Spleen (tissue), 13 donors: ENCODE measurements around the gene NPIPB2. TPM values are rescaled to one million over a fixed set of nuclear protein-coding genes. Genes with fewer than 3 reads are reported as not detected.
"Not testable (repeated sequence)": the region's sequence is repeated elsewhere in the genome, so short reads cannot be mapped to it uniquely, and the experiment has no call there.

Experiments
- DNase-seq: peaks from one replicate; pipeline ENCODE4 v3.0.0-alpha.2; 2020
- H3K27ac ChIP-seq, 8 donors: fragments of 200-600 bp; sonication (generic) in 7 of 8; 1 replicate in 4 of 8; 2 replicates in 4 of 8; pipeline versions ENCODE4 v1.5.0 to v1.8.0; 2016 to 2021; ENCODE audit warnings: inconsistent platforms in 4 of 8, mild to moderate bottlenecking in 4 of 8, moderate library complexity in 1 of 8
- H3K27me3 ChIP-seq, 7 donors: fragments of 200-600 bp; sonication (generic) in 6 of 7; replicated peaks in 1 of 7; 1 replicate in 4 of 7; 2 replicates in 3 of 7; pipeline versions ENCODE4 v1.5.0 to v1.8.0; 2016 to 2021; ENCODE audit warnings: inconsistent platforms in 3 of 7, mild to moderate bottlenecking in 1 of 7
- H3K36me3 ChIP-seq, 6 donors: fragments of 200-600 bp; sonication (generic) in 5 of 6; 1 replicate in 4 of 6; 2 replicates in 2 of 6; pipeline versions ENCODE4 v1.5.0 to v1.8.0; 2016 to 2021; ENCODE audit warnings: inconsistent platforms in 2 of 6
- H3K4me1 ChIP-seq, 6 donors: fragments of 200-600 bp; sonication (generic) in 5 of 6; 1 replicate in 3 of 6; 2 replicates in 3 of 6; pipeline versions ENCODE4 v1.5.0 to v1.8.0; 2016 to 2021; ENCODE audit warnings: inconsistent platforms in 3 of 6
- H3K4me3 ChIP-seq, 8 donors: fragments of 200-600 bp; sonication (generic) in 7 of 8; 1 replicate in 4 of 8; 2 replicates in 4 of 8; pipeline versions ENCODE4 v1.5.0 to v1.8.0; 2016 to 2021; ENCODE audit warnings: inconsistent platforms in 4 of 8, mild to moderate bottlenecking in 4 of 8, moderate library complexity in 2 of 8
- H3K9me3 ChIP-seq, 8 donors: fragments of 200-600 bp; sonication (generic) in 7 of 8; 1 replicate in 4 of 8; 2 replicates in 4 of 8; pipeline versions ENCODE4 v1.5.0 to v1.8.0; 2016 to 2021; ENCODE audit warnings: inconsistent platforms in 4 of 8
- POLR2A ChIP-seq, 3 donors: fragments of 450-650 bp; IDR thresholded peaks; one replicate each; pipeline ENCODE4 v1.5.1; 2017; ENCODE audit warnings: antibody characterized with exemption in 3 of 3, mild to moderate bottlenecking in 1 of 3
- POLR2AphosphoS5 ChIP-seq, 3 donors: sonication (generic); formaldehyde crosslinking; IDR thresholded peaks; one replicate each; pipeline ENCODE4 v1.5.1; 2017; ENCODE audit warnings: antibody characterized with exemption in 3 of 3
- WGBS, 5 donors: extraction: QIAGEN DNeasy Blood & Tissue Kit in 3 of 5; methylation state at CpG; one replicate each; pipeline versions ENCODE4 v1.1.5 to v1.1.7; 2013 to 2018; 5-methylcytosine and 5-hydroxymethylcytosine counted together
- intact Hi-C: fragments of 100-400 bp; cut with DNase I; formaldehyde crosslinking; loops from one replicate; pipeline ENCODE4 v1.15.0; 2023; ENCODE audit warnings: low total_unique reads
- long read RNA-seq, 2 donors: transcript quantifications; one replicate each; lab custom pipeline, GENCODE V29; 2026
- polyA plus RNA-seq, 3 donors: library from polyadenylated mRNA; stranded (reverse); fragments of 200-250 nt; gene quantifications; one replicate each; pipeline ENCODE4 v1.2.1, GENCODE V29; 2013
- total RNA-seq, 7 donors: library from RNA; depleted of rRNA in 3 of 7; stranded (reverse); fragments of >200 nt in 3 of 7; fragmentation: NEBNext Ultra II Directional in 4 of 7; extraction: Animal tissue kit (Norgen Biotek cat#: 25700) in 4 of 7; gene quantifications; one replicate each; pipeline versions ENCODE4 v1.1.0 to v1.2.1, GENCODE V29; 2016 to 2021
- TF ChIP-seq, protein P1 (sequence below), 11 experiments: fragments of 200-600 bp in 7 of 11; fragments of 450-650 bp in 4 of 11; sonication (generic) in 4 of 11; IDR thresholded peaks in 8 of 11; conservative IDR thresholded peaks in 3 of 11; 1 replicate in 7 of 11; 2 replicates in 4 of 11; pipeline versions ENCODE4 v1.4.0 to v1.8.0; 2016 to 2021; ENCODE audit warnings: antibody characterized with exemption in 11 of 11, inconsistent platforms in 4 of 11, mild to moderate bottlenecking in 1 of 11
- donor health status: healthy with polysubstance abuse.
- donor health status: DM: no; HTN: no; CAD: no; lungs with moderate emphysema.
- donor health status: DM: no; HTN: no; CAD: no.
- donor health status: Bipolar disorder and iron deficiency.
- donor health status: healthy.
- donor health status: DM: no; HTN: no; CAD: no.
- donor health status: DM: yes; HTN: yes; CAD: no.

Gene NPIPB2
- 10 to 100 TPM in 5 of 7 donors, 1 to 10 TPM in 2; 5.7 to 23.7 (median 13.5) TPM for total RNA-seq
- 1 to 10 TPM; 4.0 to 6.1 (median 5.1) TPM for polyA plus RNA-seq
- long read RNA-seq, donor 1 = 0 reads
- long read RNA-seq, donor 2 = 0 reads

DNA sequence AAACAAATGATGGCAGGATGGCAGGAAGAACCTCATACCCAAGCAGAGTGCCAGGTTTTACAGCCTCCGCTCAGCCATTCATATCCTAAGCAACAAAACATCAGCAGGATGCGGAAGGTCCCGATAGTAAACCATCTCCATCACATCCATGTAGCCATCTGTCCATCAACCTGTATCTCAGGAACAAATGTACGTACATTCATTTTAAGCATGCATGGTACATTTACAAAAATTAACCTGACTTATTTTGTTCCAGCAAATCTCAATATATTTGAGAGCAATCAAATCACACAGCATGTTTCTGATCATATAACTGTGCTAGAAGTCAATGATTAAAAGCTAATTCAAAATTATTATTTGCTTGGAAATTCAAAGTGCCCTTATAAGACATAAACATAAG lies at the start of gene NPIPB2:
Gene NPIPB2 (minus strand): TSS at position 101 of the 400 bp plus-strand sequence. CDS start 0 bp downstream, at position 101.
- H3K27ac ChIP-seq, H3K36me3 ChIP-seq, H3K4me3 ChIP-seq, H3K27me3 ChIP-seq, DNase-seq, intact Hi-C loops, H3K4me1 ChIP-seq, H3K9me3 ChIP-seq: not testable (repeated sequence)
- 86 to 93% (median 91%) methylated on average over 3 of the region's 4 CpGs for WGBS, 5 donors

DNA sequence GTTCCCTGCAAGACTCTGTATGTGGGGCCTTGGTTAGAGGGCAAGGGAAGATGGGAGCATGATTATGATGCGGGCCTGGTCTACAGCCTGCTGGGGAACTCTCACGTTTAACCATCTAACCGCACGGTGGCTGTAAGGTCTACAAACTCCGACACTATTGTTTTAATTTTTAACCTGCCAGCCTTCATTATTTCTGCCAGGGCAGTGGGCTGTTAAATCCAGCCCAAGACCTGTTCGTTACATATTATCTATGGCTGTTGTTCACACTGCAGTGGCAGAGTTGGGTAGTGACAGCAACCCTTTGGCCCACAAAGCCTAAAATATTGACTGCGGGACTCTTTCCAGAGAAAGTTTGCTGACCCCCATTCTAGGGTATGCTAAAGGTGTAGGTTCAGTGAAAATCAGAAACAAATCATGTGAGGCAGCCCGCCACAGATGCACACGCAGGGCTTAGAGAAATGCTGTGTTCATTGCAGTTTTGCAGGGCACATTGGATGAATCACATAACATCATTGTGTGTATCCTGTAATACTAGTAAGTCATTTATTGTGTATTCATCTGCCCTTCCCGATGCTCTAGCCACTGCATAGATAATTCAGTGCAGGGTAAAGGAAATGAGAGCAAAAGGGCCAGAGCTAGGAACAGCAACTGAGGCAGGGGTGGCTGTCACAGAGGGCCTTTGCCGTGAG lies 49.0 kb upstream of the NPIPB2 start:
- Histone ChIP-seq H3K4me1 (peaks cover 5 to 89% (median 34%) of the 10 kb centered on the region in 6 donors), H3K27ac (no peak overlapping the region), H3K4me3 (no peak overlapping the region), H3K36me3 (peaks cover 0 to 5% (median 0%) of the 10 kb centered on the region in 6 donors), H3K9me3 (no peaks in the 10 kb centered on the region), H3K27me3 (no peaks in the 10 kb centered on the region)
- no peak for DNase-seq
- 87 to 93% (median 91%) methylated on average over 11 of the region's 11 CpGs for whole genome bisulfite sequencing, 5 donors
- intact Hi-C loops = no loop called here
- TF ChIP-seq POLR2AphosphoS5 (IDR thresholded peaks at IDR 0.05) = no peak

DNA sequence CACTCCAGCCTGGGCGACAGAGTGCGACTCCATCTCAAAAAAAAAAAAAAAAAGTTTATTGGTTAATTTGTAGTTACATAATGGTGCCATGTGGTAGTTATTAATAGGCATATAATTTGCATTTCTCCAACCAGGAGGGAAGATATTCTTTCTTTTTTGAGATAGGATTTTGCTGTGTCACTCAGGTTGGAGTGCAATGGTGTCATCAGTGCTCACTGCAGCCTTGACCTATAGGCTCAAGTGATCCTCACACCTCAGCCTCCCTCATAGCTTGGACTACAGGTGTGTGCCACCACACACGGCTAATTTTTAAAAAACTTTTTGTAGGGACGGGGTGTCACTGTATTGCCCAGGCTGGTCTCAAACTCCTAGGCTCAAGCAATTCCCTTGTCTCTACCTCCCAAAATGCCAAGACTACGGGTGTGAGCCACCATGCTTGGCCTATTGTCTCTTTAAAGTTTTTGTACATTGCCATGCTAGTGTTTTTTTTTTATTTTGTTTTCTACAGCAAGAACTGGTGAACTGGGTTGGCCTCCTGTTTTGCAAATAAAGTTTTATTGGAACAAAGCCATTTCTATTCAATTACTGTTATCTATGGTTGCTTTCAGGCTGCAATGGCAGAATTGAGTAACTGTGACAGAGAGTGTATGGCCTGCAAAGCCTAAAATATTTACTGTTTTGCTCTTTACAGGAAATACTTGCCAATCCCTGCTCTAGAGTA lies 46.6 kb upstream of the NPIPB2 start:
- H3K36me3 ChIP-seq = peaks cover 0 to 5% (median 0%) of the 10 kb centered on the region in 6 donors
- no peaks in the 10 kb centered on the region for H3K27me3 ChIP-seq
- WGBS, 5 donors = 56 to 75% (median 73%) methylated on average over 5 of the region's 5 CpGs
- intact Hi-C loops = no loop called here
- H3K27ac ChIP-seq = no peak overlapping the region
- H3K4me3 ChIP-seq = no peak overlapping the region
- TF ChIP-seq POLR2AphosphoS5 (IDR thresholded peaks at IDR 0.05) (no peak), POLR2A (IDR thresholded peaks at IDR 0.05) (no peak)
- TF ChIP-seq, protein P1, sequence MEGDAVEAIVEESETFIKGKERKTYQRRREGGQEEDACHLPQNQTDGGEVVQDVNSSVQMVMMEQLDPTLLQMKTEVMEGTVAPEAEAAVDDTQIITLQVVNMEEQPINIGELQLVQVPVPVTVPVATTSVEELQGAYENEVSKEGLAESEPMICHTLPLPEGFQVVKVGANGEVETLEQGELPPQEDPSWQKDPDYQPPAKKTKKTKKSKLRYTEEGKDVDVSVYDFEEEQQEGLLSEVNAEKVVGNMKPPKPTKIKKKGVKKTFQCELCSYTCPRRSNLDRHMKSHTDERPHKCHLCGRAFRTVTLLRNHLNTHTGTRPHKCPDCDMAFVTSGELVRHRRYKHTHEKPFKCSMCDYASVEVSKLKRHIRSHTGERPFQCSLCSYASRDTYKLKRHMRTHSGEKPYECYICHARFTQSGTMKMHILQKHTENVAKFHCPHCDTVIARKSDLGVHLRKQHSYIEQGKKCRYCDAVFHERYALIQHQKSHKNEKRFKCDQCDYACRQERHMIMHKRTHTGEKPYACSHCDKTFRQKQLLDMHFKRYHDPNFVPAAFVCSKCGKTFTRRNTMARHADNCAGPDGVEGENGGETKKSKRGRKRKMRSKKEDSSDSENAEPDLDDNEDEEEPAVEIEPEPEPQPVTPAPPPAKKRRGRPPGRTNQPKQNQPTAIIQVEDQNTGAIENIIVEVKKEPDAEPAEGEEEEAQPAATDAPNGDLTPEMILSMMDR (IDR thresholded peaks at IDR 0.05 in 8 of 11, conservative IDR thresholded peaks at IDR 0.05 in 3 of 11) = no peak
- peaks cover 0 to 73% (median 11%) of the 10 kb centered on the region in 6 donors for H3K4me1 ChIP-seq
- H3K9me3 ChIP-seq = no peaks in the 10 kb centered on the region
- no peak for DNase-seq

DNA sequence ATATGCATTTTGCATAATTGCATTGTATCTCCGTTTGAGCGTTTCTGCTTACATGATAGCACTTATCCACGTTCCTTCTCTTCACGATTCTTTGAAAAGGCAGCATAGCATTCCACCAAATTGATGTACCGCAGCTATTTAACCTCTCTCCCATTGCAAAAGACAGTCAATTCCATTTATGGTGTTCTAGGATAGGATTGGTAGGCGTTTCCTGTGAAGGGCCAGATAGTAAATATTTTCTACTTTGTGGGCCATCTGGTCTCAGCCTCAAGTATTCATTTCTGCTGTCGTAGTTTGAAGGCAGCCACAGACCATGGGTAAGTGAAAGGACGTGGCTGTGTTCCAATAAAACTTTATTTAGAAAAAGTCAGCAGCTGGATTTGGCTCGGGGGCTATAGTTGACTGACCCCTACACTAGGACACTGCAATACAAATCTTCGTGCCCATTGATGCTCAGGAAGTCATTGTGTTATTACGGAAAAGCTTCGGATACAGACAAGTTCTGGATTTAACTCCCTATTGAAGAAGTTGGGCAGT lies 44.7 kb upstream of the NPIPB2 start:
- Histone ChIP-seq H3K27ac (no peak overlapping the region), H3K9me3 (no peaks in the 10 kb centered on the region), H3K27me3 (no peaks in the 10 kb centered on the region), H3K4me1 (peaks cover 0 to 66% (median under 1%) of the 10 kb centered on the region in 6 donors), H3K4me3 (no peak overlapping the region), H3K36me3 (peaks cover 0 to 5% (median 0%) of the 10 kb centered on the region in 6 donors)
- intact Hi-C loops = no loop called here
- TF ChIP-seq POLR2A (IDR thresholded peaks at IDR 0.05) = no peak
- no peak for TF ChIP-seq POLR2AphosphoS5 (IDR thresholded peaks at IDR 0.05)
- TF ChIP-seq, protein P1 (IDR thresholded peaks at IDR 0.05 in 8 of 11, conservative IDR thresholded peaks at IDR 0.05 in 3 of 11) = no peak
- DNase-seq = no peak
- 86 to 93% (median 92%) methylated on average over 12 of the region's 12 CpGs for WGBS, 5 donors

DNA sequence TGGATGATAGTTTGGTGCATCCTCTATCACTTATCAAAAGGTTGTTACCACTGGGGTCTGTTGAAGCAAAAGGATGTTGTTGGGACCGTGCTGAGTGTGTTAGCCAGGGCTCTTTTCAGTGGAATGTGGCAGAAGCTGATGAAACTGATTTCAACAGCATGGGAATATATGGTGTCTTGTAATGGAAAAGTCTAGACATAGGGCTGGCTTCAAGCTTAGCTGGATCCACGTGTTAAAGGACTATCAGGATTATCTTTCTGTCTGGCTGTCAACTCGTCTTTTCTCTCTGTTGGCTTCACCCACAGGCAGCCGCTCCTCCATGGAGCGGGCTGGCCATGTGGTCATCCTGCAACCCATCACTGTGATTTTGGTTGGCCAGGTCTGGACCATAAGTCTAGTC lies 43.4 kb upstream of the NPIPB2 start:
- peaks cover 0 to 5% (median 0%) of the 10 kb centered on the region in 6 donors for H3K36me3 ChIP-seq
- H3K4me3 ChIP-seq = no peak overlapping the region
- H3K27ac ChIP-seq = no peak overlapping the region
- H3K4me1 ChIP-seq = peaks cover 0 to 67% (median 4%) of the 10 kb centered on the region in 6 donors
- no peaks in the 10 kb centered on the region for H3K9me3 ChIP-seq
- DNase-seq = no peak
- WGBS, 5 donors = 71 to 92% (median 85%) methylated on average over 4 to 5 of the region's 5 CpGs
- H3K27me3 ChIP-seq = no peaks in the 10 kb centered on the region
- TF ChIP-seq POLR2AphosphoS5 (IDR thresholded peaks at IDR 0.05) (no peak), POLR2A (IDR thresholded peaks at IDR 0.05) (no peak)
- TF ChIP-seq, protein P1 (IDR thresholded peaks at IDR 0.05 in 8 of 11, conservative IDR thresholded peaks at IDR 0.05 in 3 of 11) = no peak
- intact Hi-C loops = no loop called here
